CD14-positive monocyte (primary cell): ENCODE data around the gene CAMK1G. TPM values are rescaled to one million over a fixed set of nuclear protein-coding genes. Genes with fewer than 3 reads are reported as not detected.

Experiments used
- DNase-seq, 3 donors: peaks; one replicate each; pipeline ENCODE4 v3.0.0-alpha.2; 2011 to 2022
- H2AFZ ChIP-seq: 2 replicates; pipeline ENCODE4 v1.6.0; 2012; ENCODE audit warnings: mild to moderate bottlenecking, low read depth, low read length, inconsistent platforms; ENCODE audit not compliant: insufficient read depth, poor library complexity, severe bottlenecking
- H3K27ac ChIP-seq, 2 donors: 1 replicate in 1 of 2; 2 replicates in 1 of 2; pipeline ENCODE4 v1.5.1; 2012 to 2013; ENCODE audit warnings: low read length in 2 of 2, control low read depth in 1 of 2, inconsistent platforms in 1 of 2, low read depth in 1 of 2, mild to moderate bottlenecking in 1 of 2
- H3K27me3 ChIP-seq, 2 donors: one replicate each; pipeline versions ENCODE4 v1.6.0 to v1.6.1; 2011 to 2013; ENCODE audit warnings: low read length in 2 of 2; ENCODE audit not compliant: control insufficient read depth in 2 of 2, insufficient read depth in 2 of 2
- H3K36me3 ChIP-seq, 2 donors: replicated peaks in 1 of 2; 1 replicate in 1 of 2; 2 replicates in 1 of 2; pipeline versions ENCODE4 v1.5.1 to v1.6.1; 2012 to 2013; ENCODE audit warnings: low read length in 2 of 2, control low read depth in 1 of 2, inconsistent platforms in 1 of 2, mild to moderate bottlenecking in 1 of 2; ENCODE audit not compliant: insufficient read depth in 2 of 2, control insufficient read depth in 1 of 2
- H3K4me1 ChIP-seq, 2 donors: 1 replicate in 1 of 2; 2 replicates in 1 of 2; pipeline versions ENCODE4 v1.5.1 to v1.6.1; 2012 to 2013; ENCODE audit warnings: low read length in 2 of 2, control low read depth in 1 of 2, inconsistent platforms in 1 of 2, mild to moderate bottlenecking in 1 of 2, moderate library complexity in 1 of 2; ENCODE audit not compliant: insufficient read depth in 2 of 2, control insufficient read depth in 1 of 2
- H3K4me2 ChIP-seq: replicated peaks from 2 replicates; pipeline ENCODE3; 2012; ENCODE audit warnings: low read length, moderate library complexity, mild to moderate bottlenecking; ENCODE audit not compliant: poor library complexity, severe bottlenecking; ENCODE audit errors: extremely low read depth
- H3K4me3 ChIP-seq, 3 experiments: fragments of 200-600 bp in 1 of 3; sonication (generic) in 1 of 3; replicated peaks in 1 of 3; 1 replicate in 2 of 3; 2 replicates in 1 of 3; pipeline ENCODE4 v1.5.1; 2011 to 2013; ENCODE audit warnings: low read length in 3 of 3, mild to moderate bottlenecking in 3 of 3, control low read depth in 2 of 3, low read depth in 2 of 3, inconsistent platforms in 1 of 3, moderate library complexity in 1 of 3
- H3K79me2 ChIP-seq: 2 replicates; pipeline ENCODE4 v1.6.0; 2012; ENCODE audit warnings: mild to moderate bottlenecking, control low read depth, inconsistent platforms, low read length, moderate library complexity; ENCODE audit not compliant: insufficient read depth
- H3K9ac ChIP-seq: 2 replicates; pipeline ENCODE4 v1.6.0; 2017; ENCODE audit warnings: low read length, mild to moderate bottlenecking; ENCODE audit not compliant: insufficient read depth, poor library complexity, severe bottlenecking
- H3K9me3 ChIP-seq, 2 donors: replicated peaks in 1 of 2; 1 replicate in 1 of 2; 2 replicates in 1 of 2; pipeline versions ENCODE4 v1.5.1 to v1.6.1; 2012 to 2013; ENCODE audit warnings: low read length in 2 of 2, control low read depth in 1 of 2; ENCODE audit not compliant: control insufficient read depth in 1 of 2, insufficient read depth in 1 of 2
- H4K20me1 ChIP-seq: 2 replicates; pipeline ENCODE4 v1.6.0; 2012; ENCODE audit warnings: mild to moderate bottlenecking, low read length, control low read depth, moderate library complexity; ENCODE audit not compliant: insufficient read depth
- H3K27ac Mint-ChIP-seq, 7 donors: one replicate each; pipeline ENCODE4 v1.8.0; 2020; ENCODE audit warnings: mild to moderate bottlenecking in 7 of 7, mixed read lengths in 7 of 7, moderate library complexity in 6 of 7, inconsistent platforms in 2 of 7
- H3K27me3 Mint-ChIP-seq, 3 donors: one replicate each; pipeline ENCODE4 v1.8.0; 2021 to 2022; ENCODE audit warnings: low read depth in 3 of 3, mild to moderate bottlenecking in 3 of 3, mixed read lengths in 3 of 3, moderate library complexity in 3 of 3, inconsistent platforms in 1 of 3
- H3K36me3 Mint-ChIP-seq, 2 donors: one replicate each; pipeline ENCODE4 v1.8.0; 2020; ENCODE audit warnings: mixed read lengths in 2 of 2, inconsistent platforms in 1 of 2, mild to moderate bottlenecking in 1 of 2
- H3K4me1 Mint-ChIP-seq: one replicate; pipeline ENCODE4 v1.8.0; 2020; ENCODE audit warnings: mild to moderate bottlenecking, mixed read lengths
- H3K4me3 Mint-ChIP-seq, 2 donors: one replicate each; pipeline ENCODE4 v1.8.0; 2020; ENCODE audit warnings: mild to moderate bottlenecking in 2 of 2, mixed read lengths in 2 of 2, moderate library complexity in 1 of 2
- H3K9me3 Mint-ChIP-seq, 7 donors: one replicate each; pipeline ENCODE4 v1.8.0; 2020 to 2022; ENCODE audit warnings: mixed read lengths in 7 of 7, mild to moderate bottlenecking in 6 of 7, moderate library complexity in 6 of 7, inconsistent platforms in 2 of 7
- CTCF ChIP-seq: fragments of 200-600 bp; IDR thresholded peaks from one replicate; pipeline ENCODE4 v1.8.0; 2022; ENCODE audit warnings: antibody characterized with exemption, mild to moderate bottlenecking
- WGBS: methylation state at CpG from one replicate; pipeline ENCODE4 v1.1.5; 2013; ENCODE audit warnings: missing lambda C conversion rate; ENCODE audit not compliant: insufficient coverage; 5-methylcytosine and 5-hydroxymethylcytosine counted together
- intact Hi-C, 2 donors: fragments of 100-400 bp; cut with micrococcal nuclease; formaldehyde crosslinking; loops; one replicate each; pipeline versions ENCODE4 v1.15.0 to v1.15.1; 2023
- polyA plus RNA-seq, 3 donors: library from polyadenylated mRNA; depleted of rRNA in 1 of 3; unstranded in 2 of 3; stranded (reverse) in 1 of 3; fragments of 300-500 nt in 2 of 3; fragments of >200 nt in 1 of 3; fragmentation: Illumina TruSeq in 2 of 3; gene quantifications; 1 replicate in 2 of 3; 2 replicates in 1 of 3; pipeline ENCODE4 v1.2.3, GENCODE V29; 2012 to 2021

CAMK1G gene
- polyA plus RNA-seq, 3 donors, result not detected

GRCh38 chr1:209598227-209598626 is 14.7 kb downstream of the CAMK1G start:
- no peak overlapping the region for H3K4me3 ChIP-seq
- no peak for TF ChIP-seq CTCF
- intact Hi-C loops, result no loop called here
- Mint-ChIP-seq H3K27ac (no peak overlapping the region), H3K4me3 (no peak overlapping the region), H3K27me3 (peaks cover 15 to 32% (median 23%) of the 10 kb centered on the region in 3 donors), H3K4me1 (peaks cover 2% of the 10 kb centered on the region), H3K36me3 (no peaks in the 10 kb centered on the region), H3K9me3 (peaks cover 0 to 2% (median 0%) of the 10 kb centered on the region in 7 donors)
- no peaks in the 10 kb centered on the region for H4K20me1 ChIP-seq
- H3K4me2 ChIP-seq, result no peak overlapping the region
- no peak overlapping the region for H2AFZ ChIP-seq
- H3K27me3 ChIP-seq, result peaks cover 13 to 19% of the 10 kb centered on the region in 2 donors
- no peak for DNase-seq
- no peaks in the 10 kb centered on the region for H3K4me1 ChIP-seq
- H3K36me3 ChIP-seq, result no peaks in the 10 kb centered on the region
- no peak overlapping the region for H3K9ac ChIP-seq
- no peaks in the 10 kb centered on the region for H3K9me3 ChIP-seq
- no peak overlapping the region for H3K27ac ChIP-seq
- 100% methylated on average over 1 of the region's 1 CpG for WGBS
- no peaks in the 10 kb centered on the region for H3K79me2 ChIP-seq

GRCh38 chr1:209600541-209600940 is 17.0 kb downstream of the CAMK1G start:
- Mint-ChIP-seq H3K4me1 (peaks cover 2% of the 10 kb centered on the region), H3K9me3 (peaks cover 0 to 2% (median 0%) of the 10 kb centered on the region in 7 donors), H3K27me3 (peaks cover 11 to 22% (median 13%) of the 10 kb centered on the region in 3 donors), H3K36me3 (no peaks in the 10 kb centered on the region), H3K27ac (no peak overlapping the region), H3K4me3 (no peak overlapping the region)
- no peak overlapping the region for H3K4me3 ChIP-seq
- H3K79me2 ChIP-seq, result no peaks in the 10 kb centered on the region
- no peak overlapping the region for H3K9ac ChIP-seq
- H2AFZ ChIP-seq, result no peak overlapping the region
- no peaks in the 10 kb centered on the region for H3K9me3 ChIP-seq
- no peaks in the 10 kb centered on the region for H3K4me1 ChIP-seq
- H3K36me3 ChIP-seq, result no peaks in the 10 kb centered on the region
- H4K20me1 ChIP-seq, result no peaks in the 10 kb centered on the region
- no peak overlapping the region for H3K27ac ChIP-seq
- no peak overlapping the region for H3K4me2 ChIP-seq
- intact Hi-C loops, result loop anchor here in 1 of 2 donors (10.0 kb wide), 1 partner anchor 94 kb away; no protein-coding TSS in a partner anchor
- no peak for TF ChIP-seq CTCF
- H3K27me3 ChIP-seq, result peaks cover 13 to 18% of the 10 kb centered on the region in 2 donors
- DNase-seq, result no peak
- WGBS, result 100% methylated on average over 1 of the region's 1 CpG
